Adipocyte (in vitro differentiated cells): ENCODE results near the gene MGST3.

ENCODE experiments used
- DNase-seq: peaks from one replicate; pipeline ENCODE4 v3.0.0-alpha.2; 2015; ENCODE audit warnings: low read depth
- H3K27me3 ChIP-seq: replicated peaks from 2 replicates; pipeline ENCODE4 v1.7.0; 2013; ENCODE audit warnings: mild to moderate bottlenecking, low read length, moderate library complexity; ENCODE audit not compliant: control insufficient read depth, insufficient read depth
- H3K36me3 ChIP-seq: 2 replicates; pipeline ENCODE4 v1.7.0; 2013; ENCODE audit warnings: low read length, mild to moderate bottlenecking, moderate library complexity; ENCODE audit not compliant: control insufficient read depth, insufficient read depth, severe bottlenecking
- H3K4me1 ChIP-seq: 2 replicates; pipeline ENCODE4 v1.7.0; 2013; ENCODE audit warnings: mild to moderate bottlenecking, low read length, moderate library complexity; ENCODE audit not compliant: control insufficient read depth, insufficient read depth
- H3K4me3 ChIP-seq: 2 replicates; pipeline ENCODE4 v1.7.0; 2013; ENCODE audit warnings: mild to moderate bottlenecking, low read length, moderate library complexity
- H3K9ac ChIP-seq: 2 replicates; pipeline ENCODE4 v1.7.0; 2013; ENCODE audit warnings: mild to moderate bottlenecking, low read length, moderate library complexity
- H3K9me3 ChIP-seq: 2 replicates; pipeline ENCODE4 v1.7.0; 2013; ENCODE audit warnings: mild to moderate bottlenecking, low read length, moderate library complexity; ENCODE audit not compliant: control insufficient read depth

The MGST3 gene

DNA sequence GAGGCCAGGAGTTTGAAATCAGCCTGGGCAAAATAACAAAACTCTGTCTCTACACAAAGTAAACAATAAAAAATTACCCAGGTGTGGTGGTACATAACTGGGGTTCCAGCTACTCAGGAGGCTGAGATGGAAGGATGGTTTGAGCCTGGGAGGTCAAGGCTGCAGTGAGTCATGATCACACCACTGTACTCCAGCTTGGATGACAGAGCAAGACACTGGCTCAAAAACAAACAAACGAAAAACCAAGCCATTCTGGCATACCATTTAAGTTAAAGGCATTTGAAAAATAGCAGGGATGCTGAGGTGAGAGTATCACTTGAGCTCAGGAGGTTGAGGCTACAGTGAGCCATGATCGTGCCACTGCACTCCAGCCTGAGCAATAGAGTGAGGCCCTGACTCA is 72.6 kb downstream of the MGST3 start:
- no peaks in the 10 kb centered on the region for H3K9me3 ChIP-seq
- H3K4me1 ChIP-seq = peaks cover 4% of the 10 kb centered on the region
- no peak overlapping the region for H3K9ac ChIP-seq
- no peaks in the 10 kb centered on the region for H3K27me3 ChIP-seq
- no peaks in the 10 kb centered on the region for H3K36me3 ChIP-seq
- no peak overlapping the region for H3K4me3 ChIP-seq
- DNase-seq = no peak
